Measurements from ENCODE around the gene PRAMEF10.
"Not testable (repeated sequence)": the region's sequence is repeated elsewhere in the genome, so short reads cannot be mapped to it uniquely, and the experiment has no call there.

PRAMEF10 gene, protein sequence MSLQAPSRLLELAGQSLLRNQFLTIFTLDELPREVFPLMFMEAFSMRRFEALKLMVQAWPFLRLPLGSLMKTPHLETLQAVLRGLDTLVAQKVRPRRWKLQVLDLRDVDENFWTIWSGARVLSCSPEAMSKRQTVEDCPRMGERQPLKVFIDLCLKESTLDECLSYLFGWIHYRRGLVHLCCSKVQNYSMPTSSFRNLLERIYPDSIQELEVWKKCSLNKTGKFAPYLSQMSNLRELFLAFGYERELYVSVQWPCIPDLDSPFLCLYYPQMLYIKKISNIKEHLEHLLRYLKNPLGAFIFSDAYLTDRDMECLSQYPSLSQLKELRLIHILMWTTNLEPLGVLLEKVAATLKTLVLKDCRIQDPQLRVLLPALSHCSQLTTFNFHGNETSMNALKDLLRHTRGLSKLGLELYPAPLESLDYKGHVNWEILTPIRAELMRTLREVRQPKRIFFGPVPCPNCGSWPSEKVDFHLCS

DNA sequence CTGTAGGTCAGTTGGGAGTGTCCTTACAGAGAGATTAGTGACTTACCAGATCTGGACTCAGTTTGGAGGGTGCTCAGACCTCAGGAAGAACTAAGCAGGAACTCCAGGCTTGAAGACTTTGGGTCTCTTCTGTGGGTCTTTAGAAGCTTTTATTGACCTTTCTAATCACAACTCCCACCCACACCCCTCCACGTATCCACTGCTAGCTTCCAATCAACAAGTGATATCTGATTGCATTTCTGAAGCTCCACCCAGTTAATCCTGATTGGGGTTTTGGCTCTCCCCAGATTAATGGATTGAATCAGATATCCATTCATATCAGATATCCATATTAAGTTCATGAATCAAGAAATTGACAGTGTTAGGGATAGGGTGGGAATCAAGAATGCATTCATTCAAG, at the start of gene PRAMEF10:
PRAMEF10 (minus strand) TSS at position 101 of the 400 bp plus-strand sequence. CDS start 2,423 bp downstream, outside the sequence.
- DNase-seq (ENCODE audit: low spot score): not testable (repeated sequence)

DNA sequence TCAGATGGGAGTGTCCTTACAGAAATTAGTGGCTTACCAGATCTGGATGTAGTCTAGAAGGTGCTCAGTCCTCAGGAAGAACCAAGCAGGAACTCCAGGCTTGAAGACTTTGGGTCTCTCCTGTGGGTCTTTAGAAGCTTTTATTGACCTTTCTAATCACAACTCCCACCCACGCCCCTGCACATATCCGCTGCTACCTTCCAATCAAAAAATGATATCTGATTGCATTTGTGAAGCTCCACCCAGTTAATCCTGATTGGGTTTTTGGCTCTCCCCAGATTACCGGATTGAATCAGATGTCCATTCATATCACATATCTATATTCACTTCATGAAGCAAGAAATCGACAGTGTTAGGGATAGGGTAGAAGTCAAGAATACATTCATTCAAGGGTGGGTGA, 49.4 kb upstream of the PRAMEF10 start, which contains the start of gene PRAMEF6:
PRAMEF6 (minus strand) TSS at position 101 of the 400 bp plus-strand sequence. CDS start 5,062 bp downstream, outside the sequence.
- not testable (repeated sequence) for DNase-seq (ENCODE audit: low spot score)

DNA sequence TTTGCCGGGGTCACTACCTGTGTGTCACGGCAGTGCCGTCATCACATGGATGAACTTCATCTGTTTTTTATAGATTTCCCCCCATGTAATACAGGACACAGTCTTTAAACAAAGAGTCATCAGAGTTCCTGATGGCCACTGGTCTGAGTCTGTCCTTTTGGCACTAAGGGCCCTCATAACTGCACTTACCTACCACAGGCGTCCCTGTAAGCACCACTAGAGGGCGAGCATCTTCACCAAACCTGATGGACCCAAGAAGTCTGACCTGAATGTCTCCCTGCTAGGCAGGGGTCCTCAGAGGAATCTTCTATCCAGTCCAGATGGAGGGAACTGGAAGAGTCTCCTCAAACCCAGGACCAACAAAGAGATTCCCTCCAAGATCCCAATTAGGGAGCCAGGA, 26.3 kb upstream of the PRAMEF10 start:
- not testable (repeated sequence) for DNase-seq (ENCODE audit: low spot score)

DNA sequence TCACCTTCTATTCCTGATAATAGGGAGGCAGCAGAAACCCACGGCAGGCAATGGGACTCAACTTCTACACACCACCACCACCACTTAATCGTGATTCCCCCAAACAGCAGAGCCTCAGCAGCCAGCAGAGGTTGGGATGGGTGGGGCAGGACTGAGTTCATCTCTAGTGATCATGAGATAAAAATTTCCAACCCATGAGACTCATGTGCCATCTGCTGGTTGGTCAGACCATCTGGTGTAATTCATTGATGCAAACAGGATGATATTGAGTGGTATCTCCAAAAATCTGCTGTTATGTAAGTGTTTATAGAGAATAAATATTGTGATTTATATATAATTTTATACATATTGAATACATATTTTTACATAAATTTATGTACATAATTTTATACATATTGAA, 23.7 kb upstream of the PRAMEF10 start:
- DNase-seq (ENCODE audit: low spot score): not testable (repeated sequence)

DNA sequence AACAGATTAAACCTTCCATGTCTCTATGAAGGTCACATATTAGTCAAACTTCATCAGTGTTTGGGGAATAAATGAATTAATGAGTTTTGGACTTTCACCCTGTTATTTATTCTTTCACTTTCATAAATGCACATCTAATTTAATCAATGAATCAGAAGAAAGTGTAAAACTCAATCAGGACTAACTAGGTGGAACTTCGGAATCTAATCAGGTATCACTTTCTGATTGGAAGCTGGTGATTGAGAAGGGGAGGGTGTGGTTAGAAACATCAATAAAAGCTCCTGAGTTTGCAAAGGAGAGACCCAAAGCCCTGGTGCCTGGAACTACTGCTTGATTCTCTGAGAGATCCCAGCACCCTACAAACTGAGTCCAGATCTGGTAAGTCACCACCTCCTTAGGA, 18.2 kb upstream of the PRAMEF10 start, which contains the start of gene PRAMEF7:
PRAMEF7 (plus strand) TSS at position 301 of the 400 bp plus-strand sequence. CDS start 1,083 bp downstream, outside the sequence.
- DNase-seq (ENCODE audit: low spot score): not testable (repeated sequence)

DNA sequence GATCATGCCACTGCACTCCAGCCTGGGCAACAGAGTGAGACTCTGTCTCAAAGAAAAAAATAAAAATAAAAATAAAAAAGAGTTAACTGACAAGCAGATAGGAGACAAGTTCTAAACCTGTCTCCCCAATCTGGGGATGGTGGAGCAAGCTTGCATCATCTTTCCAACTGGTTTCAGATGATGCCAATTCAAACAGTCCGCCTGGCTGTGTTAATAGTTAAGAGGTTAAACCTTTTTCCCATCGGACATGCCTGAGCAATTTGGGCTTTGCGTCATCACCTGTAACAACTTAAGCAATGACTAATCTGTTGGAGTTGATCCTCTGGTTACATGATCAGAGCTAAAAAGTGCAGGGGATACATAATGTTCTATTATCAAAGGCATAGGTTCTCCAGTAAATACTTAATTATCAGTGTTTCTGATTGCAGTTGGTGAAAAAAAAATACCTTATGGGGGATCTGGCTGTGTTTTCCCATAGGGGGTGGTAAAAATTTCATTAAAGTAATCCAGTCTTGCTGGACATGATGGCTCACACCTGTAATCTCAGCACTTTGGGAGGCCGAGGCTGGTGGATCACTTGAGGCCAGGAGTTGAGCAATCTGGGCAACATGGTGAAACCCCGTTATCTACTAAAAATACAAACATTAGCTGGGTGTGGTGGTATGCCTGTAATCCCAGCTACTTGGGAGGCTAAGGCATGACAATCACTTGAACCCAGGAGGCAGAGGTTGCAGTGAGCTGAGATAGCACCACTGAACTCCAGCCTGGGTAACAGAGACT, 5.9 kb upstream of the PRAMEF10 start:
- DNase-seq (ENCODE audit: low spot score): not testable (repeated sequence)

DNA sequence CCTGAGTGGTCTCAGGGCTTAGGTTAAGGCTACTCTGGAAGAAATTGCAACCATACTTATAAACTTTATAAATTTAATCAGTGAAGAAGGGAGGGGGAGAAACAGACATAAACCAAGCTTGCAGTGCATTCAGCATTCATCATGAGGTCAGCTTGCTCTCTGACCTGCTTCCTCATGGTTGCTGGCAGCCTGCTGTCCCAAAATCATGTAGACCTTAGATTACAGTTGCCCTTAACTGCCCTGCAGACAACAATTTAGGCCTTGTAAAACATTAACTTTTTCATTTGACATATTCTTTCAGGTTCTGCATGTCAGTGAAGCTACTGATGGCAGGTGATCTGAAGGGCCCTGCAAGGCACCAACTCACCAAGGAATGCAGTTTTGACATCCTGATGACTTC, 1.1 kb upstream of the PRAMEF10 start:
- not testable (repeated sequence) for DNase-seq (ENCODE audit: low spot score)

DNA sequence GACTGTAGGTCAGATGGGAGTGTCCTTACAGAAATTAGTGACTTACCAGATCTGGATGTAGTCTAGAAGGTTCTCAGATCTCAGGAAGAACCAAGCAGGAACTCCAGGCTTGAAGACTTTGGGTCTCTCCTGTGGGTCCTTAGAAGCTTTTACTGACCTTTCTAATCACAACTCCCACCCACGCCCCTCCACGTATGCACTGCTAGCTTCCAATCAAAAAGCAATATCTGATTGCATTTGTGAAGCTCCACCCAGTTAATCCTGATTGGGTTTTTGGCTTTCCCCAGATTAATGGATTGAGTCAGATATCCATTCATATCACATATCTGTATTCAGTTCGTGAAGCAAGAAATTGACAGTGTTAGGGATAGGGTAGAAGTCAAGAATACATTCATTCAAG, 12.0 kb downstream of the PRAMEF10 start, which contains the start of gene PRAMEF4:
PRAMEF4 (minus strand) TSS at position 101 of the 400 bp plus-strand sequence. CDS start 2,807 bp downstream, outside the sequence.
- DNase-seq (ENCODE audit: low spot score): not testable (repeated sequence)

DNA sequence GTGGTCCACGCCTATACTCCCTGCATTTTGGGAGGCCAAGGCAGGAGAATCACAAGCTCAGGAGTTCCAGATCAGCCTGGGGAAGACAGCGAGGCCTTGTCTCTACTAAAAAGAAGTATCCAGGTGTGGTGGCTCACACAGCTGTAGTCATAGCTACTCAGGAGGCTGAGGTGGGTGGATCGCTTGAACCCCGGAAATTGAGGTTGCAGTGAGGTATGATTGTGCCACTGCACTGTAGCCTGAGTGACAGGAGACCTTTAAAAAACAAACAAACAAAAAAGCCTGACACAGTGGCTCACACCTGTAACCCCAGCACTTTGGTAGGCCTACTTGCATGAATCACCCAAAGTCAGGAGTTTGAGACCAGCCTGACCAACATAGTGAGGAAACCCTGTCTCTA, 19.6 kb downstream of the PRAMEF10 start:
- not testable (repeated sequence) for DNase-seq (ENCODE audit: low spot score)

DNA sequence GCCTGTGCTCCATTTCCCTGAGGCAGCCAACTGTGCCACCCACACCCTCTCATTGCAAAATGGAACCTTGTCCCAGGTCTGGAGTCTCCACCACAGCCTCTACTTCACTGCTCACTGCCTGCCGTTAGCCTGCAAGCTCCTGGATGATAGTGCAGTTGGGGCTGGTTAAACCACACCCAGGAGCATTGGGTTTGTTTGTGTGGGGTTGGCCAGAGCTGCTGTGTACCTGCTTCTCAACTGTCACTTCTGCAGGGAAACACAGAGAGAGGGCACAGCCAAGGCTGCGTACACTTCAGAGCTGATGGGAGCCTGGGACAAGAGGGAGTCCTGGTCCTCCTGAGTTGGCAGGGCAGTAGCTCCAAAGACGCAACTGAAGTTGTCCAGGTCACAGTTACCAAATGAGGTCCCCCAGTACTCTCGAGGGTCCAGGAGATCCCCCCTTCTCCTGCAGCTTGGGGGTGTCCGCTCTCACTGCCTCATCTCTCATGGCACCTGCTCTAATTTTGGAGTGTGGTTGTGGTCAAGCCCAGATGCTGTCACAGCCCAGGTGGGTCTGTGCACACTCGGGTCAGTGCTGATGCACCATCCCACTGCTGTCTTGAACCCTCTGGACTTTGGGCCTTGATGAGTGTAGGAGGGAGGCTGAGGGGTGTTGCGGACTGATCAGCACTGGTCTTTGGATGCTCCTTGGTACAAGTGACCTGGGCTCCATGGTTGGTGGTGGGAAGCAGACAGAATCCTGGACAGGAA, 34.8 kb downstream of the PRAMEF10 start:
- not testable (repeated sequence) for DNase-seq (ENCODE audit: low spot score)

DNA sequence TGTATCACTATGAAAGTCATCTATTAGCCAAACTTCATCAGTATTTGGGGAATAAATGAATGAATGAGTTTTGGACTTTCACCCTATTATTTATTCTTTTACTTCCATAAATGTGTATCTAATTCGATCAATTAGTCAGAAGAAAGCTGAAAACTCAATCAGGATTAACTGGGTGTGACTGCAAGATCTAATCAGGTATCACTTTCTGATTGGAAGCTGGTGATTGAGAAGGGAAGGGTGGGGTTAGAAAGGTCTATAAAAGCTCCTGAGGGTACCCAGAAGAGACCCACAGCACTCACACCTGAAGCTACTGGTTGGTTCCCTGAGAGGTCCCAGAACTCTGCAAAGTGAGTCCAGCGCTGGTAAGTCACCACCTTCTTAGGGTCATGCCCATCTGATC, 41.3 kb downstream of the PRAMEF10 start, which contains the start of gene PRAMEF2:
PRAMEF2 (plus strand) TSS at position 301 of the 400 bp plus-strand sequence. CDS start 1,924 bp downstream, outside the sequence.
- DNase-seq (ENCODE audit: low spot score): not testable (repeated sequence)

DNA sequence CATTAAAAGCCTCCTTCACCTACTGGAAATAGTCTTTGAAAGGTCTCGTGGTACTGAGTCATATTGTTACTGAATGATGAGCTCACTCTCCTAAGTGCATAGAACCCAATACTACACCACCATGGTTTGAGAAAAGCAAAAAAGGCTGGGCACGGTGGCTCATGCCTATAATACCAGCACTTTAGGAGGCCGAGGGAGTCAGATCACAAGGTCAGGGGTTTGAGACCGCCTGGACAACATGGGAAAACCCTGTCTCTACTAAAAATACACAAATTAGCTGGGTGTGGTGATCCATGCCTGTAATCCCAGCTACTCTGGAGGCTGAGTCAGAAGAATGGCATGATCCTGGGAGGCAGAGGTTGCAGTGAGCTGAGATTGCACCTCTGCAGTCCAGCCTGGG, 46.3 kb downstream of the PRAMEF10 start:
- no peak for DNase-seq (ENCODE audit: low spot score)

DNA sequence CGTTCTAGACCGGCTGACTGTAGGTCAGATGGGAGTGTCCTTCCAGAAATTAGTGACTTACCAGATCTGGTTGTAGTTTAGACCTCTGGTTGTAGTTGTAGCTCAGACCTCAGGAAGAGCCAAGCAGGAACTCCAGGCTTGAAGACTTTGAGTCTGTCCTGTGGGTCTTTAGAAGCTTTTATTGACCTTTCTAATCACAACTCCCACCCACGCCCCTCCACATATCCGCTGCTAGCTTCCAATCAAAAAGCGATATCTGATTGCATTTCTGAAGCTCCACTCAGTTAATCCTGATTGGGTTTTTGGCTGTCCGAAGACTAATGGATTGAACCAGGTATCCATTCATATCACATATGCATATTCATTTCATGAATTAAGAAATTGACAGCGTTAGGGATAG, 49.5 kb downstream of the PRAMEF10 start, which contains the start of gene HNRNPCL1:
HNRNPCL1 (minus strand) TSS at position 101 of the 400 bp plus-strand sequence. CDS start 431 bp downstream, outside the sequence.
- not testable (repeated sequence) for DNase-seq (ENCODE audit: low spot score)

All from putamen (tissue), 1 donor.